ENCODE measurements around the gene AOPEP.
"Not testable (repeated sequence)": the region's sequence is repeated elsewhere in the genome, so short reads cannot be mapped to it uniquely, and the experiment has no call there.

AOPEP gene

GRCh38 chr9:94819161-94819687 is 92.7 kb downstream of the AOPEP start:
- DNase-seq: no peak

GRCh38 chr9:94821098-94821887 is 94.8 kb downstream of the AOPEP start:
- no peak for DNase-seq

GRCh38 chr9:94822273-94822672 is 95.8 kb downstream of the AOPEP start:
- DNase-seq: no peak

- no peak for DNase-seq
Measured at GRCh38 chr9:94823710-94824109, 97.2 kb downstream of the AOPEP start.

- DNase-seq: no peak
Measured at GRCh38 chr9:94824411-94824810, 97.9 kb downstream of the AOPEP start.

- DNase-seq: no peak
Measured at GRCh38 chr9:94824913-94825610, 98.6 kb downstream of the AOPEP start.

GRCh38 chr9:94825611-94825958 is 99.1 kb downstream of the AOPEP start:
- no peak for DNase-seq

- DNase-seq: no peak
Measured at GRCh38 chr9:94826044-94826443, 99.5 kb downstream of the AOPEP start.

- peak; percentile 66 for DNase-seq
Measured at GRCh38 chr9:94826644-94827410, 100.3 kb downstream of the AOPEP start.

- no peak for DNase-seq
Measured at GRCh38 chr9:94827584-94828304, 101.2 kb downstream of the AOPEP start.

GRCh38 chr9:94829380-94830070 is 103.0 kb downstream of the AOPEP start:
- DNase-seq: no peak

GRCh38 chr9:94830071-94830604 is 103.6 kb downstream of the AOPEP start:
- DNase-seq: not testable (repeated sequence)

GRCh38 chr9:94833802-94834201 is 107.3 kb downstream of the AOPEP start:
- DNase-seq: no peak

- DNase-seq: no peak
Measured at GRCh38 chr9:94837404-94837803, 110.9 kb downstream of the AOPEP start.

- DNase-seq: no peak
Measured at GRCh38 chr9:94839398-94839797, 112.9 kb downstream of the AOPEP start.

GRCh38 chr9:94840738-94841137 is 114.2 kb downstream of the AOPEP start:
- DNase-seq: no peak

- DNase-seq: no peak
Measured at GRCh38 chr9:94843134-94843533, 116.6 kb downstream of the AOPEP start.

GRCh38 chr9:94846739-94847138 is 120.2 kb downstream of the AOPEP start:
- no peak for DNase-seq

- DNase-seq: no peak
Measured at GRCh38 chr9:94847486-94847885, 121.0 kb downstream of the AOPEP start.

- DNase-seq: not testable (repeated sequence)
Measured at GRCh38 chr9:94848791-94849190, 122.3 kb downstream of the AOPEP start.

- DNase-seq: no peak
Measured at GRCh38 chr9:94850540-94851434, 124.3 kb downstream of the AOPEP start.
